Sigmoid colon (tissue), 7 donors: ENCODE data around the gene ATG12. TPM values are rescaled to one million over a fixed set of nuclear protein-coding genes. Genes with fewer than 3 reads are reported as not detected.
A peak's percentile ranks its signal among the peaks of the same experiment; 100 is the strongest.

Experiments
- DNase-seq: peaks from one replicate; pipeline ENCODE4 v3.0.0-alpha.2; 2019
- H3K27ac ChIP-seq, 4 donors: fragments of 200-600 bp; sonication (generic); one replicate each; pipeline ENCODE4 v1.5.1; 2016 to 2019; ENCODE audit warnings: mild to moderate bottlenecking in 1 of 4
- H3K27me3 ChIP-seq, 3 donors: fragments of 200-600 bp; sonication (generic); one replicate each; pipeline ENCODE4 v1.5.1; 2019; ENCODE audit warnings: mild to moderate bottlenecking in 1 of 3
- H3K36me3 ChIP-seq, 4 donors: fragments of 200-600 bp; sonication (generic); one replicate each; pipeline ENCODE4 v1.5.1; 2016 to 2019
- H3K4me1 ChIP-seq, 4 donors: fragments of 200-600 bp; sonication (generic); one replicate each; pipeline ENCODE4 v1.5.1; 2017 to 2019
- H3K4me3 ChIP-seq, 4 donors: fragments of 200-600 bp; sonication (generic); one replicate each; pipeline ENCODE4 v1.5.1; 2017 to 2019; ENCODE audit warnings: mild to moderate bottlenecking in 2 of 4, moderate library complexity in 1 of 4
- H3K9me3 ChIP-seq, 4 donors: fragments of 200-600 bp in 3 of 4; sonication (generic) in 3 of 4; one replicate each; pipeline versions ENCODE4 v1.5.1 to v1.6.1; 2013 to 2019
- EP300 ChIP-seq, 4 donors: sonication (generic); formaldehyde crosslinking; IDR thresholded peaks; one replicate each; pipeline ENCODE4 v1.6.1; 2017; ENCODE audit warnings: antibody characterized with exemption in 4 of 4
- POLR2A ChIP-seq, 2 donors: fragments of 450-650 bp; IDR thresholded peaks; one replicate each; pipeline ENCODE4 v1.6.1; 2016; ENCODE audit warnings: antibody characterized with exemption in 2 of 2, mild to moderate bottlenecking in 2 of 2, moderate library complexity in 2 of 2
- POLR2AphosphoS5 ChIP-seq, 4 donors: sonication (generic); formaldehyde crosslinking; IDR thresholded peaks; one replicate each; pipeline ENCODE4 v1.6.1; 2017; ENCODE audit warnings: antibody characterized with exemption in 4 of 4
- WGBS, 2 donors: extraction: QIAGEN DNeasy Blood & Tissue Kit; methylation state at CpG; one replicate each; pipeline ENCODE4 v1.1.7; 2013; 5-methylcytosine and 5-hydroxymethylcytosine counted together
- intact Hi-C: fragments of 100-400 bp; cut with DNase I; formaldehyde crosslinking; loops from one replicate; pipeline ENCODE4 v1.15.1; 2023
- polyA plus RNA-seq, 3 donors: library from polyadenylated mRNA; stranded (reverse); fragments of 200-250 nt; gene quantifications; one replicate each; pipeline ENCODE4 v1.2.3, GENCODE V29; 2013
- total RNA-seq, 4 donors: library from RNA; depleted of rRNA; stranded (reverse); fragments of >200 nt; gene quantifications; one replicate each; pipeline ENCODE4 v1.1.0, GENCODE V29; 2016
- TF ChIP-seq, protein P1 (sequence below), 4 experiments: fragments of 450-650 bp in 3 of 4; fragments of 200-600 bp in 1 of 4; IDR thresholded peaks; one replicate each; pipeline ENCODE4 v1.5.1; 2016 to 2019; ENCODE audit warnings: antibody characterized with exemption in 4 of 4, mild to moderate bottlenecking in 3 of 4, moderate library complexity in 2 of 4
- donor health status: healthy with polysubstance abuse.
- donor health status: Bipolar disorder and iron deficiency.
- donor health status: healthy.

The ATG12 gene
- total and polyA plus RNA-seq, 7 donors = 29.5 to 82.5 (median 46.0) TPM

DNA sequence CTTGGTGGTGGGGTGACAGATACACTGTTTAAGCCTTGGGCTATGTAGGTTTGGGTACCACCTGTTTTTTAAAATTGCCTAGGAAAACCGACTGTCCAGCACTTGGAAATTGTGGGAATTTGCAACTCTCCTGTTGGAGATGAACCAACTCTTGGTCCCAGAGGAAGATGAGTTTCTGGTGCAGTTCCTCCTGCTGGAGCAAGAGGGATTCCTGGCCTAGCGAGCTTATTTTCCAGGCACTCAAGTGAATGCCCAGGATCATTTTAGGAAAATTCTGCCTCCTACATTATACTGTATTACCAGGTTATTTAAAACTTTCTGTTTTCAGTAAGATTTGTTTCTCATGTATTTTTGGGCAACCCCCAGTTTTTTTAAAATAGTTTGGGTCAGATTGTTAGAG, 34.1 kb upstream of the ATG12 start:
- Histone ChIP-seq H3K27me3 (no peaks in the 10 kb centered on the region), H3K27ac (no peak overlapping the region), H3K9me3 (no peaks in the 10 kb centered on the region), H3K4me1 (no peaks in the 10 kb centered on the region), H3K4me3 (no peak overlapping the region), H3K36me3 (peaks cover 0 to 29% (median 3%) of the 10 kb centered on the region in 4 donors)
- intact Hi-C loops = no loop called here
- no peak for DNase-seq
- TF ChIP-seq POLR2AphosphoS5 (IDR thresholded peaks at IDR 0.05) (no peak), POLR2A (IDR thresholded peaks at IDR 0.05) (no peak)
- 91 to 92% methylated on average over 2 of the region's 2 CpGs for WGBS, 2 donors

DNA sequence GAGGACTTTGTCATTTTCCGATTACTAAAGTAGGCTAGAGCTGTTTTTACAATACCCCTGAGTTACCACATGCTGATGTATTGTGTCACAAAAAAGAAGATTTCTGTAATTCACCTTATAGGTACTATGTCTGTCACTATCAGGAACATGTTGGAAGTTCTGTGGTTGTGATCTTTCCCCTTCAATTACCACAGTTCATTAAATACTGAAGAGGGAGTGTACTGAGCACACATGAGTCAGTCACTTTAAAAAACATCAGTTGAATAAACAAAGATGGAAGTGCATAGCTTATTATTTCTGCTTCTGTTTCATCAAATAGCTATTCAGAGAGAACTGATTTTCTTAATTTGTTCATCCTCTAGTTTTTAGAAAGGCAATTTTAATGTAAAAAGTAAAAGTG, 32.0 kb upstream of the ATG12 start:
- H3K27me3 ChIP-seq = no peaks in the 10 kb centered on the region
- H3K9me3 ChIP-seq = no peaks in the 10 kb centered on the region
- H3K4me1 ChIP-seq = no peaks in the 10 kb centered on the region
- 91% methylated on average over 1 of the region's 1 CpG for WGBS, 2 donors
- intact Hi-C loops = no loop called here
- no peak for DNase-seq
- H3K36me3 ChIP-seq = peaks cover 0 to 36% (median 3%) of the 10 kb centered on the region in 4 donors
- H3K4me3 ChIP-seq = no peak overlapping the region
- H3K27ac ChIP-seq = no peak overlapping the region
- TF ChIP-seq POLR2A (IDR thresholded peaks at IDR 0.05) = no peak

DNA sequence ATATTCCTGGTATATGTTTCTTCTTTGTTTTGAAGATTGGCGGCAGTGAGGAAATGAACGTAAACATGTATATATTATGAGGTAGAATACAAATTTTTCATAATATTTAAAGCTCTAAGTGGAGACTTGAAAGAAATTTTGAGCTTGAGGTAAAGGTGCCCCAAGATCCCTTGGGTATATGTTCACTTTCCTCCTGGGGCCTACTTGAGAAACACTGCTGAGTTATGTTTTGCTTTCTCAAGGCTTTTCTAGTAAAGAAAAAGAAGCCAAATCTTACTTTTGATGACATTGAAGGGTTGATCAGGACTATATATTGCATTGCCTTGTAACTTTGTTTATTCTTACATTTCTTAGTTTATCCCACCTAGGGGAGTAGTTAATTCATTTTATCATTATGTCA, 31.1 kb upstream of the ATG12 start:
- peaks cover 0 to 36% (median 3%) of the 10 kb centered on the region in 4 donors for H3K36me3 ChIP-seq
- H3K27me3 ChIP-seq = no peaks in the 10 kb centered on the region
- intact Hi-C loops = no loop called here
- H3K9me3 ChIP-seq = no peaks in the 10 kb centered on the region
- TF ChIP-seq POLR2AphosphoS5 (IDR thresholded peaks at IDR 0.05) = no peak
- TF ChIP-seq POLR2A (IDR thresholded peaks at IDR 0.05) = no peak
- TF ChIP-seq EP300 (IDR thresholded peaks at IDR 0.05) = no peak
- TF ChIP-seq, protein P1, sequence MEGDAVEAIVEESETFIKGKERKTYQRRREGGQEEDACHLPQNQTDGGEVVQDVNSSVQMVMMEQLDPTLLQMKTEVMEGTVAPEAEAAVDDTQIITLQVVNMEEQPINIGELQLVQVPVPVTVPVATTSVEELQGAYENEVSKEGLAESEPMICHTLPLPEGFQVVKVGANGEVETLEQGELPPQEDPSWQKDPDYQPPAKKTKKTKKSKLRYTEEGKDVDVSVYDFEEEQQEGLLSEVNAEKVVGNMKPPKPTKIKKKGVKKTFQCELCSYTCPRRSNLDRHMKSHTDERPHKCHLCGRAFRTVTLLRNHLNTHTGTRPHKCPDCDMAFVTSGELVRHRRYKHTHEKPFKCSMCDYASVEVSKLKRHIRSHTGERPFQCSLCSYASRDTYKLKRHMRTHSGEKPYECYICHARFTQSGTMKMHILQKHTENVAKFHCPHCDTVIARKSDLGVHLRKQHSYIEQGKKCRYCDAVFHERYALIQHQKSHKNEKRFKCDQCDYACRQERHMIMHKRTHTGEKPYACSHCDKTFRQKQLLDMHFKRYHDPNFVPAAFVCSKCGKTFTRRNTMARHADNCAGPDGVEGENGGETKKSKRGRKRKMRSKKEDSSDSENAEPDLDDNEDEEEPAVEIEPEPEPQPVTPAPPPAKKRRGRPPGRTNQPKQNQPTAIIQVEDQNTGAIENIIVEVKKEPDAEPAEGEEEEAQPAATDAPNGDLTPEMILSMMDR (IDR thresholded peaks at IDR 0.05) = no peak
- H3K4me3 ChIP-seq = no peak overlapping the region
- WGBS, 2 donors = 94 to 96% methylated on average over 2 of the region's 2 CpGs
- no peak overlapping the region for H3K27ac ChIP-seq
- no peaks in the 10 kb centered on the region for H3K4me1 ChIP-seq
- DNase-seq = no peak

DNA sequence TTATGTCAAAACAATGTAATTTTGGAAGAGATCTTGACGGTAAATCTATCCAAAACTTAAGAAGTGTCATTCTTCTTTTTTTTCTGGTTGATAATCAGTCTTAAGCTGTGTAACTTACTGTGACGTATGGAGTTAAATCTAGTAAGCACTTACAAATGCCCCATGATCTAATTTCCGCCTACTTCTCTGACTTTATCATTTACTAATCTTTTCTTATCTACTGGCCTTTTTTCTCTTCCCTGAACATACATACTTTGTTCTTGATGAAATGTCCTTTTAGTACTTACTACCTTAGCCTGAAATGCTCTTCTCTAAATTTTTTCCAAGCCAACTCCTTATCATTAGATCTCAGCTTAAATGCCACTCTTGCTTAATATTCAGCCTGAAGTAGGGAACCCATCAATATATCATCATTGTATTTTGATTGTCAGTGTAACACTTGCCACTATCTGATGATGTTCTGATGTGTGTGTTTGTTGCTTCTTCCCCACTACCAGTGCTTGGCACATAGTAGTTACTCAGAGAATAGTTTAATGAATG, 28.0 kb upstream of the ATG12 start:
- TF ChIP-seq EP300 (IDR thresholded peaks at IDR 0.05) (no peak), POLR2A (IDR thresholded peaks at IDR 0.05) (no peak), POLR2AphosphoS5 (IDR thresholded peaks at IDR 0.05) (no peak)
- TF ChIP-seq, protein P1 (IDR thresholded peaks at IDR 0.05) = no peak
- Histone ChIP-seq H3K9me3 (no peaks in the 10 kb centered on the region), H3K27me3 (no peaks in the 10 kb centered on the region), H3K4me3 (no peak overlapping the region), H3K36me3 (peaks cover 0 to 31% (median 3%) of the 10 kb centered on the region in 4 donors), H3K4me1 (peaks cover 0 to 9% (median 7%) of the 10 kb centered on the region in 4 donors), H3K27ac (no peak overlapping the region)
- WGBS, 2 donors = 92 to 96% methylated on average over 3 of the region's 3 CpGs
- intact Hi-C loops = no loop called here
- no peak for DNase-seq

DNA sequence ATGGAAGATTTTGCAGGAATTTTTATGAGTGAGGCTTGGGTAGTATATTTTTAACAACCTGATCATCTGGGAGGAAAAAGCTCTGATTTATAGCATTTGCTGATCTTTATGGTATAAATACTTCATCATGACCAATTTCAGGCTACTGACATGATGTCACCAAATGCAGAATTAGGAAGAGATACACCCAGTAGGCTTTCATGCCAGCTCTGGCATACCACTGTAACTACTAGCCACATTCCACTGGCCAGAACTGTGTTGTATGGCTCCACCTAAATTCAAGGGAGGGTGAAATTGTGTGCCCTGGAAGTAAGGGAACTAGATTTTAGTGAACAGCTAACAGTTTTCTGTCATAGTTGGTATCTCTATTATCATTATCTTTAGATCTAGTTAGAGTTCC, 18.0 kb upstream of the ATG12 start:
- intact Hi-C loops = no loop called here
- Histone ChIP-seq H3K4me3 (no peak overlapping the region), H3K9me3 (no peaks in the 10 kb centered on the region), H3K27me3 (no peaks in the 10 kb centered on the region), H3K4me1 (peaks cover 0 to 40% (median 30%) of the 10 kb centered on the region in 4 donors), H3K36me3 (no peaks in the 10 kb centered on the region), H3K27ac (no peak overlapping the region)
- TF ChIP-seq POLR2AphosphoS5 (IDR thresholded peaks at IDR 0.05) = no peak
- TF ChIP-seq, protein P1 (IDR thresholded peaks at IDR 0.05) = no peak
- TF ChIP-seq EP300 (IDR thresholded peaks at IDR 0.05) = no peak
- TF ChIP-seq POLR2A (IDR thresholded peaks at IDR 0.05) = no peak
- DNase-seq = no peak

DNA sequence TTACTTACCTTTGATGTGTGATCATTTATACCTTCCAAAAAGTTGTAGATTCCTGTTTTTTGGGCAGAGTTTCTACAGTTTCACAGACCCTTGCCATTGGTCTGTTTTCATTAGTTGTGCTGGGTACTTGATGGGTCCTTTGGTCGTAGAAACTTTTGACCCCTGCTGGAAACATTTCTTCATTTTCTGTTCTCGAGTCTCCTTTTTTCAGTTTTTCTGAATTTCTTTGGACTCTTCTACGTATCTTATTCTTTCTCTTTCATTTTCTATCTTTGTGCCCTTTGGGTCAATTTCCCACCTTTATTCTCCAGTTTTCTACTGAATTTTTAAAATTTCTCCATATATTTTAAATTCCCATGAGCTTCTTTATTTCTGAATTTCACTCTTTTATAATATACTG, 17.0 kb upstream of the ATG12 start:
- no peaks in the 10 kb centered on the region for H3K27me3 ChIP-seq

More for the DNA sequence above, 17.0 kb upstream of the ATG12 start:
- H3K4me3 ChIP-seq = no peak overlapping the region
- TF ChIP-seq EP300 (IDR thresholded peaks at IDR 0.05) (no peak), POLR2AphosphoS5 (IDR thresholded peaks at IDR 0.05) (no peak), POLR2A (IDR thresholded peaks at IDR 0.05) (no peak)
- TF ChIP-seq, protein P1 (IDR thresholded peaks at IDR 0.05) = no peak
- no peaks in the 10 kb centered on the region for H3K36me3 ChIP-seq
- intact Hi-C loops = no loop called here
- 78 to 93% methylated on average over 3 of the region's 3 CpGs for WGBS, 2 donors
- peak overlapping the region in 1 of 4 donors; percentile 52 for H3K27ac ChIP-seq
- no peaks in the 10 kb centered on the region for H3K9me3 ChIP-seq
- no peak for DNase-seq
- peaks cover 0 to 40% (median 30%) of the 10 kb centered on the region in 4 donors for H3K4me1 ChIP-seq
